T-helper 2 cell treated with Interferon-gamma antibody and Interleukin-4, amounts not matched to agents 5 μg/mL and 100 μg/mL, for 36 hours (primary cell): Measurements from ENCODE around the gene SLC5A5.
A peak's percentile ranks its signal among the peaks of the same experiment; 100 is the strongest.

Experiments used
- DNase-seq: peaks from one replicate; pipeline ENCODE4 v3.0.0; 2021; ENCODE audit warnings: low spot score
- H3K27ac Mint-ChIP-seq: one replicate; pipeline ENCODE4 v1.8.0; 2021; ENCODE audit warnings: mild to moderate bottlenecking, mixed read lengths
- H3K27me3 Mint-ChIP-seq: one replicate; pipeline ENCODE4 v1.8.0; 2021; ENCODE audit warnings: low read depth, mixed read lengths
- H3K36me3 Mint-ChIP-seq: one replicate; pipeline ENCODE4 v1.8.0; 2021; ENCODE audit warnings: low read depth, mixed read lengths
- H3K4me1 Mint-ChIP-seq: one replicate; pipeline ENCODE4 v1.8.0; 2021; ENCODE audit warnings: low read depth, mixed read lengths
- H3K4me3 Mint-ChIP-seq: one replicate; pipeline ENCODE4 v1.8.0; 2022; ENCODE audit warnings: mild to moderate bottlenecking, moderate library complexity, mixed read lengths
- H3K9me3 Mint-ChIP-seq: one replicate; pipeline ENCODE4 v1.8.0; 2021; ENCODE audit warnings: mixed read lengths

SLC5A5 gene

DNA sequence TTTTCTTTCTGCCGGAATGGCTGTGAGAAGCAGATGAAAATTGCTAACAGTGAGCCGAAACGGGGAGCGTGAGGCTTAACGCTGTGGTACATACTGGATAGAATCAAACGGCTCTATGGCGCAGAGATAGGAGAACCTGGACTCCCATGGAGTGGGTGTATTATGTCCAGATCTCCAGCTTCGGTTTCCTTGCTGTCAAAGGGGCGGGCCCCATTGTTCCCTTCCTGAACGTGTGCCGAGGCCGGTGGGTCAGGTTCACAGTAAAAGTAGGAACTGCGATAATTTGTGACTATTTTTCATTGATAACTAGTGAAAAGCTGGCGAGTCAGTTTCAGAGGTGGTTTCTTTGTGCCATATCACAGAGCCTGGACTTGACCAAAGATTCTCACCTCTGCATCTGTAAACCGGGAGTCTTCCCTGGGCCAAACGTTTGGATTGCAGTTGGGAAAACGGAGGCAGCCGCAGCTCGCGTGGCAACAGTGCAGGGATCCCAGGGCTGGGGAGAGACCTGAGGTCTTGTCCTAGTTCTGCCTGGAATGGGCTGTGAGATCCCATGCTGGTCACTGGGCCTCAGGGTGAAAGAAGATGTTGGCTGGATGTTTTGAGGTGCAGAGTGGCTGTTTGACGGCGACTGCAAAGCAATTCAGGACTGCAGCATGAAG is 11.3 kb upstream of the SLC5A5 start:
- Mint-ChIP-seq H3K4me1 (peaks cover 18% of the 10 kb centered on the region), H3K9me3 (no peaks in the 10 kb centered on the region), H3K27ac (peak overlapping the region; percentile 99), H3K4me3 (peak overlapping the region; percentile 98), H3K36me3 (peaks cover 53% of the 10 kb centered on the region), H3K27me3 (no peaks in the 10 kb centered on the region)
- no peak for DNase-seq

DNA sequence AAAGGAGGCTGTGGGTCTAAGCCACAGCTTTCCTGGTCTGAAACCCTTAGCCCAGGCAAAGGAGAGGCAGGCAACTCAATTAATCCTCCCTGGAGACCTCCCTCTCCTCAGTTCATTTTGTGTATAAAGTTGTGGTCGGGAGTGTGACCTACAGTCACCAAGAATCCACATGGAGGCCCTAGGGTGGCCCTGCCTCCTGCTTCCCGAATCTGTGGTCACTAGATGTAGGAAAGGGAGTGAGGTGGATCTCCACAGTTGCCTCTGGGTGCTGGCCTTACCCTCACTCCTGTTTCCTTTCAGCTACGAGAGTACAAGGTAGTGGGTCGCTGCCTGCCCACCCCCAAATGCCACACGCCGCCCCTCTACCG is 10.8 kb upstream of the SLC5A5 start:
- Mint-ChIP-seq H3K27me3 (no peaks in the 10 kb centered on the region), H3K27ac (peak overlapping the region; percentile 99), H3K4me1 (peaks cover 15% of the 10 kb centered on the region), H3K9me3 (no peaks in the 10 kb centered on the region), H3K36me3 (peaks cover 56% of the 10 kb centered on the region), H3K4me3 (peak overlapping the region; percentile 98)
- DNase-seq: no peak

DNA sequence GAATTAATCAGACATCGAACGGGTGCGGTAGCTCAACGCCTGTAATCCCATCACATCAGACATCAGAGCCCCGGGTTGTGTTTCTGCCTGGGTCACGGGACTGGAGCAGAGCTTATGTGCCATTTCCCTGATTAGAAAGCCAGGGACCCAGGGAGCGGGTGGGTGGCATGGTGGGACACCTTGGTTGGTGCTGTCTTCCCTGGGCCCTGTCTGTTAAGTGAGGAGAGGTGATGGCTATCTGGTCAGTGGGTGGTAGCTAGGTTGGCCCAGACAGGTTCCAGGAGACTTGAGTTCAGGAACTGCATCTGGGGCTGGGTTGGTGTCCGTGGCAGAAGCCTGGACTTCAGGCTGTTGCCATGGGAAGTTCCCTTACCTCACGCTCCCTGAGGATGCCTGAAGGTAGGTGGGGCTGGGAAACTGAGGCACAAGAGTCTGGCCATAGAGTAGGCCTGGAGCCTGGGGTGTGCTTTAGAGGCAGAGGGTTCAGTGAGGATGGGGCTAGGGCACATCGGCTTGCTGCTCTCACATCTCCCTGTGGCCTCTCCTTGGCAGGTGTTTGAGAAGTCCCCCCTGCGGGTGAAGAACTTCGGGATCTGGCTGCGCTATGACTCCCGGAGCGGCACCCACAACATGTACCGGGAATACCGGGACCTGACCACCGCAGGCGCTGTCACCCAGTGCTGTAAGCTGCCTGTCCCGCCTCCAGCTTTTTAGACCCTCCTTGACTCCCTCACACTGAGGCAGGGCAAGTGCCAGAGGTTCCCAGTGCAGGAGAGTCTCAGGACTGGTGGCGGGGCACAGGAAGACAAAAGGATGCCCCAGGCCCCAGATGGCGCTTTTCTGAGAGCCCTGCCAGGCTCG is 10.0 kb upstream of the SLC5A5 start:
- H3K9me3 Mint-ChIP-seq: no peaks in the 10 kb centered on the region
- H3K4me1 Mint-ChIP-seq: peaks cover 15% of the 10 kb centered on the region
- no peak for DNase-seq
- H3K27ac Mint-ChIP-seq: peak overlapping the region; percentile 99
- peak overlapping the region; percentile 98 for H3K4me3 Mint-ChIP-seq
- peaks cover 56% of the 10 kb centered on the region for H3K36me3 Mint-ChIP-seq
- H3K27me3 Mint-ChIP-seq: no peaks in the 10 kb centered on the region

DNA sequence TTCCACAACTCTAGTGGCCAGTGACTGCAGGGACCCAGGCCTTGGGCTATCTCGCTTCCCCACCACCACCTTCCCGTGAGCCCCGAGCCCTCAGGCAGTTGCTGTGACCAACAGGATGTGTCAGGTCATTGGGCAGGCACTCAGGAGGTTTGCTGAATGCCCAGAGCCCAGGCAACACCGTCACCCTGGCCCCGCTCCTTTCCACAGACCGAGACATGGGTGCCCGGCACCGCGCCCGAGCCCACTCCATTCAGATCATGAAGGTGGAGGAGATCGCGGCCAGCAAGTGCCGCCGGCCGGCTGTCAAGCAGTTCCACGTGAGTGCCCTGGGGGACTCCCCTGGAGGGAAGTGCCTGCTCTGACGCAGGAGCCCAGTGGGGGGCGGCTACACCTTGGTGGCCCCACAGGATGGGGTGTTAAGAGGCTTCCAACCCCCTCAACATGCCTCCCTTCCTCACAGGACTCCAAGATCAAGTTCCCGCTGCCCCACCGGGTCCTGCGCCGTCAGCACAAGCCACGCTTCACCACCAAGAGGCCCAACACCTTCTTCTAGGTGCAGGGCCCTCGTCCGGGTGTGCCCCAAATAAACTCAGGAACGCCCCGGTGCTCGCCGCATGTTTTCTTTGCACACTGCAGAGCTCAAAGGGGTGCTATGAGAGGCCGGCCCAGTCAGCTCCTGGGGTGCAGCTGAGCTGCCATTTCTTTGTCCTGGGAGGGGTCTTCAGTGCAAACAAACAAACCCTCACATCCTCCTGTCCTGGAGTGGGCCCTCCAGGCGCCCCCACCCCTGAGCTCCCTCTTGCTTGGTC is 8.8 kb upstream of the SLC5A5 start:
- H3K4me1 Mint-ChIP-seq: peaks cover 15% of the 10 kb centered on the region
- no peaks in the 10 kb centered on the region for H3K27me3 Mint-ChIP-seq
- H3K9me3 Mint-ChIP-seq: no peaks in the 10 kb centered on the region
- H3K36me3 Mint-ChIP-seq: peaks cover 56% of the 10 kb centered on the region
- H3K4me3 Mint-ChIP-seq: peak overlapping the region; percentile 49
- DNase-seq: no peak
- H3K27ac Mint-ChIP-seq: peak overlapping the region; percentile 36

DNA sequence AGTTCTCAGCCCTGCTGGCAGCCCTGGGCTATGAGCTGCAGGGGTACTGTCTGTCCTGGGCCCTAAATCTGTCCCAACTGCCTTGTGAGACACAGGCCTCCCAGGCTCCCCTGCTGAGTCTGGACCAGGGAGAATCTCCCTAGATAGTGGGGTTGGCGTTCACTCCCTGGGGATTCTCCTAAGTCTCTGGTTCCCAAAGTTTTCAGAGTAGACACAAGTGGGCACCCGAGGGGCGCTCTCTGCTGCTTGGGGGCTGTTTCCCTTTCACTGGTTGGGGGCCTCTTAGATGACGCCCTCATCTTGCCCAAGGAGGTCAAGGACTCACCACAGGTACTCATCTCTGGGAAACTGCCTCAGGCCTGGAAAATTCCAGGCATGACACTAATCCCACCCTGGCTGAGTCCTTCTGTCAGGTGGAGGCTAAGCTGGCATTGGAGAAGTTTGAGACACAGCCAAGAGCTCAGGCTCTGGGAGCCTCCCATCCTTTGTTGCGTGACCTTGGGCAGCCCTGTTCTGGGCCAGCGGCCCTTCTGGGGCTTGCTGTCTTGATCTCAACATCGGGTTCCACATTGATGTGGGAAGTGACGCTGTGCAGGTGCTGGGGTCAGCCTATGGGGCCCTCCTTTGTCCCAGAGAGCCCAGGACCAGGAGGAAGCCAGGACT is 8.1 kb upstream of the SLC5A5 start:
- peak overlapping the region; percentile 46 for H3K4me3 Mint-ChIP-seq
- peaks cover 56% of the 10 kb centered on the region for H3K36me3 Mint-ChIP-seq
- H3K9me3 Mint-ChIP-seq: no peaks in the 10 kb centered on the region
- H3K27me3 Mint-ChIP-seq: no peaks in the 10 kb centered on the region
- H3K27ac Mint-ChIP-seq: peak overlapping the region; percentile 36
- H3K4me1 Mint-ChIP-seq: peaks cover 15% of the 10 kb centered on the region
- DNase-seq: no peak

DNA sequence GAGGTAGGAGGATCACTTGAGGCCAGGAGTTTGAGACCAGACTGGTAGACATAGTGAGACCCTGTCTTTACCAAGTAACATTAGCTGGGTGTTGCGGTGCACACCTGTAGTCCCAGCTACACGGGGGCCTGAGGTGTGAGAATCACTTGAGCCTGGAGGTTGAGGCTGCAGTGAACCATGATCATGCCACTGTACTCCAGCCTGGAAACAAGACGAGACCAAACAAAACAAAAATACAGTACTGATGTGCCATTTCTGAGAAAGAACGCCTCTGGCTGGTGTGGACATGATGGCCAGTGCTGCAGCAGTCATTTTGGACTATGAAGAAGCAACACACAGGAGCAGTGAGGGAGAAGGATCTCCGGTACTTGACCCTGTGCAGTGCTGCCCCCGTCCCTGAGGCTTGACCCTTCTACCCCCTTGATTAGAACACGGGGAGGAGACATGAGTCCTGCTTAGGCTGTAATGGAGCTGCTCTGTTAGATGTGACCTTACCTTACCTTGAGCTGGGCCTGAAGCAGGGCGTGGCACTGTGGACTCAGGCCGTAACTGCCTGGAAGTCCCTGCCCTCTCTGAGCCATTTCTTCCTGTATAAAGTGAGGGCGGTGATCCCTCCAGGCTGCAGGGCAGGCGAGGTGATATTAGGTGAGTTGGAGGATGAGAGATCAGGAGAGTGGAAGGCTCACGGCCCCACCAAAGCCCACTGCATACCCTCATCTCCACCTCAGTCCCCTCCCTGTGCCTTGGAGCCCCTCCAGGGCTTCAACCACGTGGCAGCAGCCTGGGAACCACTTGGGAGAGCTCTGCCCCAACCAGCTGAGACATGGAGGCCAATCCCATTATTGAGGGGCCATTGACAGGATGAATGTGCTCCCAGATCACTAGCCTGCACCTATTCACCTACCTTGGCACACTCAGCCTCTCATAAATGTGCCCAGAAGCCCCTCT is 6.1 kb upstream of the SLC5A5 start:
- DNase-seq: no peak
- Mint-ChIP-seq H3K36me3 (peaks cover 46% of the 10 kb centered on the region), H3K4me3 (no peak overlapping the region), H3K9me3 (no peaks in the 10 kb centered on the region), H3K4me1 (peaks cover 9% of the 10 kb centered on the region), H3K27ac (peak overlapping the region; percentile 55), H3K27me3 (no peaks in the 10 kb centered on the region)

DNA sequence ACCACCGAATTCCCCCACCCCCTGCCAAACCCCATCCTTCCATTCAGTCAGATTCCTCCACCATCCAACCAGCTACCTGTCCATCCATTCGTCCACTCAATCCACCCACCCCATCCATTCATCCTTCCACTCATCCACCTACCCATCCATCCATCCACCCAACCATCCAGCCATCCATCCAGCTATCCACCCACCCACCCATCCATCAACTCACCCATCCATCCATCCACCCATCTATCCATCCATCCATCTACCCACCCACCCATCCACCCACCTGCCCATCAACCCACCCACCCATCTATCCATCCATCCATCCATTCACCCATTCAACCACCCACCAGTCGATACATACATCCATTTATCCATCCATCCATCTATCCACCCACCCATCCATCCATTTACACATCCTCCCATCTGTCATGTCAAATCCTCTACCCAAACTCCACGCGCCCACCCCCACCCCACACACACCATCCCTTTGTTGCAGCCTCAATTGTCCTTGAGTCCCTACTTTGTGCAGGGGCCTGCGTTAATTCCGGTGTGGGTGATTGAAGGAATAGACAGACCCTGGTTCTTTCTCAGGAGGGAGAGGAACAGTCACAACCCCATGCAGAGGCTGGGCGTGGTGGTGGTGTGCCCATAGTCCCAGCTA is 5.3 kb upstream of the SLC5A5 start:
- H3K4me1 Mint-ChIP-seq: peaks cover 6% of the 10 kb centered on the region
- H3K27me3 Mint-ChIP-seq: peaks cover 2% of the 10 kb centered on the region
- peak overlapping the region; percentile 58 for H3K27ac Mint-ChIP-seq
- H3K9me3 Mint-ChIP-seq: no peaks in the 10 kb centered on the region
- H3K4me3 Mint-ChIP-seq: no peak overlapping the region
- peaks cover 38% of the 10 kb centered on the region for H3K36me3 Mint-ChIP-seq
- no peak for DNase-seq

DNA sequence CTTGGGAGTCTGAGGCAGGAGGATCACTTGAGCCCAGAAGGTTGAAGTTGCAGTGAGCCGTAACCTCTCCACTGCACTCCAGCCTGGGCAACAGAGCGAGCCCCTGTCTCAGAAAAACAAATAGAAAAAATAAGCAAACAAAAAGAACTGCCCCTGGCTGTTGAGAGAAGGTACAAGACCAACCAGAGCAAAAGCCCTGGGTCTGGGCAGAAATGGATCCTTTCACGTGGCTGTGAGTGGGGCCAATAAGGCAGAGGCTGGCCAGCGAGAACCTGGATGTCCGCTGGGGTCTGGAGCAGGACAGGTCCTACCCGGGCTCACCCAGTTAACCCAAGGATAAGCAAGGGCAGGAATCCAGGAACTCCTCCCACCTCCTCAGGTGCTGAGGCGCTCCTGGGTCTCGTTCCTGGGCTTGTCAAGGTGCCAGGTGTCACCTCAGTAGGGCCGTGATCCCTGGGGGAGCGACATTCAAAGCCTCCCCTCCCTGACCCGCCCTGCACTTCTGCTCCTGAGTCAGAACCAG is 4.7 kb upstream of the SLC5A5 start:
- no peak for DNase-seq
- Mint-ChIP-seq H3K4me1 (peaks cover 6% of the 10 kb centered on the region), H3K27ac (no peak overlapping the region), H3K9me3 (no peaks in the 10 kb centered on the region), H3K36me3 (peaks cover 32% of the 10 kb centered on the region), H3K4me3 (no peak overlapping the region), H3K27me3 (peaks cover 4% of the 10 kb centered on the region)

DNA sequence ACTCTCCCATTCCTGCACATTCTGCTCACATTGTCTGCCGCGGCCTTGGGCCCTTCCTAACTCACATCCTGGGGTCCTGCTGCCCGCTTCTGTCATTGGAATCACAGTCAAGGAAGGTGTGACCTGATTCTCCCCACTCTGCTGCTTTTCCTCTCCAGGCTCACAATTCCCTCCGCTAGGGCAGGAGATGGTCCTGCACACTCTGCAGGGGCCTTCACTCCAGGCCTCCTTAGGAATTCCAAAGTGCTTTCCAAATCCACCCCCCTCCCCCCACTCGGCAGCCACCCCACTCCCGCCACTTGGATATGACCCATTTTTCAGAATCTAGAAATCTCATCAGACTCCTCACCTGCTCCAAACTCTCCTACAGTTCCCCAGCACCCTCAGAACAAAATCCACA is 3.1 kb upstream of the SLC5A5 start:
- no peak for DNase-seq
- H3K27me3 Mint-ChIP-seq: peaks cover 4% of the 10 kb centered on the region
- H3K4me1 Mint-ChIP-seq: peaks cover 8% of the 10 kb centered on the region
- H3K9me3 Mint-ChIP-seq: no peaks in the 10 kb centered on the region
- H3K4me3 Mint-ChIP-seq: no peak overlapping the region
- peaks cover 17% of the 10 kb centered on the region for H3K36me3 Mint-ChIP-seq
- no peak overlapping the region for H3K27ac Mint-ChIP-seq

DNA sequence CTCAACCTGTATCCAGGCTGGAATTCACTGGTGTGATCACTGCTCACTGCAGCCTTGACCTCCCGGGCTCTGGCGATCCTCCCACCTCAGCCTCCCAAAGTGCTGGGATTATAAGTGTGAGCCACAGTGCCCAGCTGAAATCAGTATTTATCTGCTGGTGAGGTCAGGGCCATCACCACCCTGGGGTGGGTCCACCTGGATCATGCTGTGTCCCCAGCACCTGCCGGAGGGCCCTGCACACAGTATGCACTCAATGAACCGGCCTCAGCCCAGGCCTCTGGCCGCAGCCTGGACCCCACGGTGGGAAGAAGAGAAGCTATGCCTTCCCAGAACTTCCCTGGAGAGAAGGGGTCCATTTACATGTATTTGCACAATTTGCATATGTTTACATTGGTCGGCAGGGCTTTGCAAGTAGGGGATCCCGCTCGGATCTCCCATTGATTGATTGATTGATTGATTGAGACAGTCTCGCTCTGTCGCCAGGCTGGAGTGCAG is 2.6 kb upstream of the SLC5A5 start:
- DNase-seq: no peak
- Mint-ChIP-seq H3K27ac (no peak overlapping the region), H3K4me3 (no peak overlapping the region), H3K4me1 (peaks cover 8% of the 10 kb centered on the region), H3K9me3 (no peaks in the 10 kb centered on the region), H3K27me3 (peaks cover 4% of the 10 kb centered on the region), H3K36me3 (peaks cover 12% of the 10 kb centered on the region)

DNA sequence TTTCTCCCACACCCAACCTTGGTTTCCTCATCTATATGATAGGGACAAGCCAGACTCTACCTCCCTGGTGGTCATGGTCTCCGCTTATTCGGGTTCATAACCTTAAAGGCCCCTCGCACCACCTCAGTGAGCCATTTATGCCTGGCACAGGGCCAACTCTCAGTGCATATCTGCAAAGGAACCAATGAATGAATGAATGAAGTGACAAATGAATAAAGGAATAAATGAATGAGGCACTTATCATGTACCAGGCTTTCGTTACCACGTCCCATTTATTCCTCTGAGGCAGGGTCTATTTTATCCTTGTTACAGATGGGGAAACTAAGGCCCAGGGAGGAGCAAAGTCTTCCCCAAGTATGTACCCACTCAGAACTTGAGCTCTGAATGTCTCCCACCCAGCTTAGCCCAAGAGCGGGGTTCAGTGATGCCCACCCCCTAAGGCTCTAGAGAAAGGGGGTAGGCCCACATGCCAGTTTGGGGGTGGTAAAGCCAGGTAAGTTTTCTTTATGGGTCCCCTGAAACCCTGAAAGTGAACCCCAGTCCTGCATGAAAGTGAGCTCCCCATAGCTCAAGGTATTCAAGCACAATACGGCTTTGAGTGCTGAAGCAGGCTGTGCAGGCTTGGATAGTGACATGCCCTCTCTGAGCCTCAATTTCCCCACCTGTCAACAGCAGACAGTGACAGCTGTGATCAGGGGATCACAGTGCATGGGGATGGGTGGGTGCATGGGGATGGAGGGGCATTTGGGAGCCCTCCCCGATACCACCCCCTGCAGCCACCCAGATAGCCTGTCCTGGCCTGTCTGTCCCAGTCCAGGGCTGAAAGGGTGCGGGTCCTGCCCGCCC is 490 bp upstream of the SLC5A5 start:
- no peaks in the 10 kb centered on the region for H3K36me3 Mint-ChIP-seq
- H3K27me3 Mint-ChIP-seq: peaks cover 4% of the 10 kb centered on the region
- peaks cover 8% of the 10 kb centered on the region for H3K4me1 Mint-ChIP-seq
- no peak overlapping the region for H3K27ac Mint-ChIP-seq
- H3K9me3 Mint-ChIP-seq: no peaks in the 10 kb centered on the region
- peak overlapping the region; percentile 83 for H3K4me3 Mint-ChIP-seq
- no peak for DNase-seq
